GM21367 (cell line): ENCODE measurements around the gene TIPARP.

Experiments used
- ATAC-seq: cut with Tn5 transposase; IDR thresholded peaks from one replicate; pipeline ENCODE4 v1.9.1; 2021; ENCODE audit not compliant: unreplicated experiment

TIPARP gene

DNA sequence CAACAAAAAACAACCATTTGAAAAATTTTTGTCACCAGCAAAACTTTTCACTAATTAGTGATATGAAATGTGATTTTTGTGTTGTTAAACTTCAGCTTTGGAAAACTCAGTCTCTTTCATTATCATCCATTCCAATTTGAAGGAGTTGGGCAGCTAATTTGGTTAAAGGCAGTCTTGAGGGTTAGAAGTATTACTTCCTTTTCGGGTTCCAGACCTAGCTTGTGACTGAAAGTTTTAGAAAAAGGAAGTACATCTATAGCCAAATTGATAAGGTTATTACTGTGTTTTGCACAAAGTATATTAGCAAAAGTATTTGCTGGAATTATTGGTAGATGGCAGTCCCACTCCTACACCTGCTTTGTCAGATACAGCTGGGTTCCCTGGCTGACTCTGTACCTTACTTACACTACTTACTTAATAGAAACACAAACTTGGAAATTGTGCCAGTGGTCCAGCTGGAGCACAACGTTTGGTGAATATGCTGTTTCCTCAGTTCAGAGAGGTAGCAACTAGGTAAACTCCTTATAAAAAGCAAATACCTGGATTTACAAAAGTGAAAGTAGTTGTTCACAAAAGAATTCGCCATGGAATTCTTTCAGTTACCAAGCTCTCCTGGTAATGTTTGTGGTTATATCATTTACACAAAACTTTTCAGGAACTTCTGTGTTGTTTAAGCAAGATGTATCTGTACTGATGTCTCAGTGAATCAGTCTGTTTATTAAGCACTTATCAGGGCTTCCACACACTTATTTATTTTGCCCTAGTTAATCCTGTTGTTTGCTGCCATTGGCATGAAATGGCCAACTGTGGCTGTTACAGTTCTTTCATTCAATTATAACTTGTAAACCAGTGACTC lies 31.6 kb downstream of the TIPARP start:
- ATAC-seq = peak; percentile 70

DNA sequence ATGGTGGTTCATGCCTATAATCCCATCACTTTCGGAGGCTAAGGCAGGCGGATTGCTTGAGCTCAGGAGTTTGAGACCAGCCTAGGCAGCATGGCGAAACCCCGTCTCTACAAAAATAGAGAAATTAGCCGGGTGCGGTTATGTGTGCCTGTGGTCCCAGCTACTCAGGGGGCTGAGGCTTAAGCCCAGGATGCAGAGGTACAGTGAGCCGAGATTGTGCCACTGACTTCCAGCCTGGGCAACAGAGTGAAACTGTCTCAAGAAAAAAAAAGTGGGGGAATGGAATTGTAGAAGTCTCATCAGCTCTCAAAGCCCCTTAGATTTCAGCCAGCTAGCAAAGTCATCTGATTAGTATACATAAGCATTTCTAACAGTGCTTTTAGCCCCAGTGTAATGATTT lies 33.2 kb downstream of the TIPARP start:
- no peak for ATAC-seq

DNA sequence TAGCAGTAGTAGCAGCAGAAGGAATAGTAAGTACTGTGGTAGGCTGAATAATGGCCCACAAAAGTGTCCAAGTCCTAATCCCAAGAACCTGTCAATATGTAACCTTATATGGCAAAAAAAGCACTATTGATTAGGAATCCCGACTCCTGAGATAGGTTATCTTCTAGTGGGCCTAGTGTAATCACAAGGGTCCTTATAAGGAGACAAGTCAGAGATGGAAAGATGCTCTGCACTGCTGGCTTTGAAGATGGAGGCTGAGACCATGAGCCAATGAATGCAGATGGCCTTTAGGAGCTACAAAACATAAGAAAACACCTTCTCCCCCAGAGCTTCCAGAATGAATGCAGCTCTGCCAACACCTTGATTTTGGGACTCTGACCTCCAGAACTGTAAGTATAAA lies 36.0 kb downstream of the TIPARP start:
- no peak for ATAC-seq

DNA sequence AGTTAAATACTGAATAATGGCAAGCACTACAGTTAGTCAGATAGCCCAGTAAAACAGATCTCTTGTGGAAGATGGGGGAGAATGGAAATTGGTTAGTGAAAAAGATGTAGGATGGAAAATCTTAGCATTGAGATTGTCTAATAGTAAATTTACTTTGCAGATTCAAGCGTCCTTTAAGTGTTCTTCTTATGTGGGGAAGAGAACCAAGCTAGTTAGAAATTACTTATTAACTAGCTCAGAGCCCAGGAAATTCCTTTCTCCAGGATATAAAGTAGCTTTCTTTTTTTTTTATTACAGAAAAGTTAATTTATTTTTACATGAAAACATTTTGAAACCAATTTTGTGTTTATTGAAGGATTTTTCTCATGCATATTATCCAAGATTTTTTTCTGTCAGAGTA lies 36.7 kb downstream of the TIPARP start:
- ATAC-seq = no peak

DNA sequence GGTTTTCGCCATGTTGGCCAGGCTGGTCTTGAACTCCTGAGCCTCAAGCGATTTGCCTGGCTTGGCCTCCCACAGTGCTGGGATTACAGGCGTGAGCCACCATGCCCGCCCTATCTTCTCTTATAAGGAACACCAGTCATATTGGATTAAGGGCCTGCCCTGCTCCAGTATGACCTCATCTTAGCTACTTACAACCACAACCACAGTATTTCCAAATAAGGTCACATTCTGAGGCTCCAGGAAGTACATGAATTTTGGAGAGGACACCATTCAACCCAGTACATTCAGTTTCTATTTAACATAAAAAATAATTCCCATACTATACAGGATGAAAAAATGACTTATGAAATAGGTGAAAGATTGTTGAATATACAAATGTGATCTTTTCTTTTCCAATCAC lies 37.6 kb downstream of the TIPARP start:
- peak; percentile 56 for ATAC-seq

DNA sequence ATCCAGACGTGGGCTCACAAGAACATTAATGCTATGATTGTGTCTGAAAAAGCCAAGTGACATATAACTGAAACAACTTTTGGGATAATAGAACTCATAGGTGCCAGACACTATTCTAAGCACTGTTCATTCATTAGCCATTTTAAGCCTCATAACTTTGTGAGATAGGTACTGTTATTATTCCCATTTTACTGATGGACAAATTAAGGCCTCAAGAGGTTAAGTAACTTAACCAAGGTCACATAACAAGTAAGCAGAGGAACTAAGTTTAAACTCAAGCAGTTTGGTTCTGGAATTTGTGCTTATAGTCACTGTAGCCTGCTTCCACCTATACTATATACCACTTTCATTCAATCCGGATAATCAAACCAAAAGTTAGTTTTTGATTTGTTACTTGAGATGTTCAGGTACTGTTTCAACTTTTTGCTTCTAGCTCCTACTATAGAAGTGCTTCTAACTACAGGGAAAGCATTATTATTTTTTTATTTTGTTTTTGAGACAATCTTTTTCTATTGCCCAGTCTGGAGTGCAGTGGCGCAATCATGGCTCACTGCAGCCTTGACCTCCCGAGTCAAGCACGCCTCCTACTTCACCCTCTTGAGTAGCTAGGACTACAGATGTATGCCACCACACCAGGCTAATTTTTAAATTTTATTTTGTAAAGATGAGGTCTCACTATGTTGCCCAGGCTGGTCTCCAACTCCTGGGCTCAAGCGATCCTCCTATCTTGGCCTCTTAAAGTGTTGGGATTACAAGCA lies 41.9 kb downstream of the TIPARP start:
- ATAC-seq = no peak

DNA sequence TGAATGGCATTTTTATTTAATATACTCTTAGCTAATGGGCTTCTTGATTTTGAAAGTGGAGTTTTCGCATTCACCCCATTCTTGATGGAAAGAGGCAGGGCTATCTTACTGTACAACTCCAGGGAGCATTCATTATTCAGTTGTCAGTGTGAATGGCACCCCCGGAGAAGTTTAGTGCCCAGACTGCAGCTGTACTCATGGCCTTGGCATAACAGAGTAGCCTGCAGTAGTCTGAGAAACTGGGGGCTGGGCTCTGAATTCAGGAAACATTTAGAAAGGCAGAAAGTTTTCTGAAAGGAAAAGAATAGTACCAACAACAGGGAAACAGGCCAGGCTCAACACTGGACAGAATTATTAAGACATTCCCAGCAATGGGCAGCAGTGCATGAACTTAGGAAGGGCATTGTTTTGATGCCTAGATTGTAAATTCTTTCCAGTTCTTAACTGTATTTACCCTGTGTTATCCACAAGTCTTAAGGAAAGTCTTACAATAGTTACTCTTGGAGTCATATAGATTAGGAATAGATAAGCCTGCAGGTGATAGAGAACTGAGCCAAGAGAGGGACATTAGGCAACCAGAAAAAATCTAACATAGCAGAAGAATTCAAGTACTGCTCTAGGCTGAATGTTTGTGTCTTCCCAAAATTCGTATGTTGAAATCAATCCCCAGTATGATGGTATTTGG lies 44.4 kb downstream of the TIPARP start:
- no peak for ATAC-seq

DNA sequence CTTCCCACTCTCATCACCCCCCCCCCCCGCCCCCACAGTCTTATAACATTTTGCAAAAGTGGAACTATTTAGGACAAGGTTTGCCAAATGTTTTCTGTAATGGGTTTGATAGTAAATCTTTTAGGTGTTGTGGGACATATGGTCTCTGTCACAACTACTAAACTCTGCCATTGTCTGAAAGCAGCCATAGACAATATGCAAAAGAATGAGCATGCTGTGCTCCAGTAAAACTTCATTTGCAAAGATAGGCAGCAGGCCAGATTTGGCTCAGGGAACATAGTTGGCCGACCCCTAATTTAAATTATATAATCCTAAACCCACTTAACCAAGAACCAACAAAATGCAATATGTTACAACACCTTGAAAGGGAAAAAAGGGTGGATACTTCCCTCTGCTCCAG lies 46.4 kb downstream of the TIPARP start:
- no peak for ATAC-seq

DNA sequence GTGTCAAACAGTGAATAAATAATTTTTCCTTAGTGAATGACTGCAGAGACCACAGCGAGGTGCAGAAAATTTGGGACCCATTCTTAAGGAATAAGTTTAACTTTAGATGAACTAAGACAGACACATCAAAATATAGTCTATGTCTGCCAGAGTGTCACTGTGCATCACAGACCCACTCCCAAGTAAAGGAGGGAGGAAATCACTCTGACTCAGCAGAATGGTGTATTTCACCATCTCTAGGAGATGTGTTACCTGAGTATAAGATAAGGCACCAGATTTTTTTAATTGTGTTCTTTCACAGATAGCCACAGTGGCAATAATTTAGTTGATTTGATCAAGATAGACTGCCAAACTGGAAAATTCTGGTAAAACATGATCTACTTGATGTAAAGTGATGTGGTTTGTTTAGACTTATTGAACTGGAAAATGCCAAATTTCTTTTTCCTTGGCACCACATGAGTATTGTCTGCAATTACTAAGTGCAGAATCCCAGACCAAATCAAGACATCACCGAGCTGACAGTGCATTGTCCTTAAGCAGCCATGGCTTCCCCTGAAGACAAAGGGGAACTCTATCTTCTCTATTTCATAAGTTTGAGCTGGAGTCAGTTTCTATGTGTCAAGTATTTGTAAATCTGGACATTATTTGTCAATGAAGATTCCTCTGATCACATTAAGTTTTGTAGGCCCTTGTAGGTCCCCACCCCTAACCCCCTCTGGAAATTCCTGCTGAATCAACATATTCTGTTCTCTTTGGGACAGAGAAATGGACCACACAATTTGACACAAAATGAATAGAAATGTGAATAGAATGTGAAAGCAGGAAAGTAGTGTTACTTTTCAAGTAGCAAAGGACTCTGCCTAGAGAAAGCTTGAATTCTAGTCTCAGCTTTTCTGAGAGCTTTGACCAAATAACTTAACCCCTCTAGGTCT lies 47.6 kb downstream of the TIPARP start:
- ATAC-seq = no peak

DNA sequence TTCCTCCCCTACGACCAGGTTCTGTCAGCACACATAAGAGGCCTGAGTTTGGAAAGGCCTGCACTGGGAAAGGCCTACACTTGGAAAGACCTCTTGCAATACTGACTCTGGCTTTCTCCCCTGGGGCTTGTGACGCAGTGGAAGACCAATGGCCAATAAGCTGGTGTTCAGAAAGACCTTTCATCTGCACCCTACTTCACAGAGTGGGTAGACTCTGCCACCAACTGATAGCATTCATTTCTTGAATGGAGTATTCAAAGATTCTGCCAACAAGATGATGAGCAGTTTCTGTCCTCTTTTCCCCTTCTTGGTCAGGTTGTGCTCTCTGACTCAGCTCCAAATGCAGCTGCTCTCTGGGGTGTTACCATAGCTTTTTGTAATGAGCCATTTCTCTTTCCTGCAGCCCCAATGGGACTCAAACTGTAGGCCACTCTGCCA lies 48.8 kb downstream of the TIPARP start:
- ATAC-seq = no peak

DNA sequence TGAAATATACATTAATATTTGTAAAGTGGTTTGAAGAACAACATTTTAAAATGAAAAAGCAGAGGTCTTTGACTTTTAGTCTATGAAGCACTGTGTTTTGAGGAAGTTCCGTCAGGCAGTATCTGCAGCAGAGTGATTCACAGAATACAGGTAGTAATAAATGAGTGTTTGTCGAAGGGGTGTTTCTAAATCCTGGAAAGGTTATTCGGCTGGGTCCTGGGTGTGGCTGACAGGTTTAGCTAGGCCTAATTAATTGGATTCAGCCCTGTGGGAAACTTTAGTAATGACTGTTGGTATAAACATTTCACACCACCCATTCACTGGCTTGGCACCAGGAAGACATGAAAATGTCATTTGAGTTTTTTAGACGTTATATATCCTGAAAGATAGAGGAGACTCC lies 51.3 kb downstream of the TIPARP start:
- ATAC-seq = no peak

DNA sequence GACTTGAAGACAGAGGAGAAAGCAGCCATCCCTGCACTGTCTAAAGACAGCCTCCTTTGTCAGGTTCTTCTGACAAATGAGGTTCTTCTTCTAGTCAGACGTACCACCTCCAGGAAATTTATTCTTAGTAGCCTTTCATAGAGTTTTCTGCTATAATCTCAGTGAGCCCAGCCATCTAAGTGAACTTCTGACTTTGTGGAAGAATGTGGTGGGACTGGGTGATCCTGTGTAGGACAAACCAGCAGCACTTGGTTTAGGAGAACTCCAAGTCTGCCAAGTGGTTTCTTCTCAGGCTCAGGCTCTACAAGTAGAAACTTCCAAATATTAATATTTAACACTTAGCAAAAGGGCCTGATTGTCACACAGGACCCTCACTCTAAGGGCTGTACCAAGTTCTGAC lies 52.1 kb downstream of the TIPARP start:
- no peak for ATAC-seq

DNA sequence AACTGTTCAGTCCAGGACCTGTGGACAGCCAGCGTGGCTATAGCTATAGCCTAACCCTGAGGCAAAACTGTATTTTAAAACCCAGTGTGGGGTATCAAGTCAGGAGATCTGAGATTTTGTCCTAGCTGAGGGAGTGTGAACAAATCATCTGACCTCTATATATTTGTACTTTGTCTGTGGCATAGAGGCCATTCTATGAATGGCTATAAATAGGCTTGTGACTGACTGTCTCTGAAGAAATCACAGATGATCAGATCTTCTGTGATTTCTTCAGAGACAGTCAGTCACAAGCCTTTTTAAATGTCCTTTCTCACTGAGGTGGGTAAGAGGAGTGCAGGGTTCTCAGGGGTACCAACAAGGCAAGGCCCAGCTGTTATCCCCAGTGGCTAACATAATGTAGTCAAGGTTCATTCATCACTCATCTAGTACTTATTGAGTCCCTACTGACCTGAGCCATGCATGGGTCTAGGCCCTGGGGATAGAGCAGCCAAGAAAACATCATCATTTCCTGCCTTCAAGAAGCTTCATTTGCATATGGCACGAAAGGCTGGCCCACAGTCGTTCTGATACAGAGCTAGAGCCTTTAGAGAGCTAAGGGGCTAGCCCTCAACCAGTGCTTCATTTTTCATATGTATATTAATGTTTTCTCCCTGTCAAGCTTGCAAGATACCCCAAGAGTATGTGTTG lies 53.3 kb downstream of the TIPARP start:
- peak; percentile 85 for ATAC-seq

DNA sequence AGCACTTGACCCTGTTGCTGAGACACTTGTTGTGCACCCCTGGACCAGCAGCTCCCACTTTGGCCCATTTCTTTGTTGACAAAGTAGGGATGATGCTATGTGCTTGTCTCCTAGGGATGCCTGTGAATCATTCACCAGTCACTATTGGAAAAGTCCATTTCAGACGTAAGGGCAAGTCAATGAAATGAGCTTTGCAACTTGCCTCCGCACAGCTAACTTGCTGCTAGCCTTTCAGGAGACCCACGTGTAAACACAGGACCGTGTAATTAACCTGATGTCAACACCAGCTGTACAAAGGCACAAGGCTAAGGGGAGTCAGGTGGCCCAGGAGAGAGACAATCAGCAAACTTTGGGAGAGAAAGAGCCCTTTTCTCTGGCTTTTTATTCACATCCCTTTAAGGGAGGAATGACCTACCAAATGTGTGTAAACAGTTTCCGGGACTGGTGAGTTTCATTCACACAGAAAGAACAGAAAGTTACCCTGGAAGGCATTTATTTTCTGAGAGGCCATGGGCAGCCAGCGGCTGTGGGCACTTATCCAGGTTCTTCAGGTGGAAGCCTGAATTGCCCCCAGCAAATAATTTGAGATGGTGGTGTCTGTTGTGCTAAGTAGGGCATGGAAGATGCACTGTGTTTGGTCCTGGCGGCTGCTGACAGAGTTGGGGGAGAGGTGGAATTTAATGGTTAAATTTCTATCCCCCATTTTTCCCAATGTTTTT lies 54.0 kb downstream of the TIPARP start:
- no peak for ATAC-seq

DNA sequence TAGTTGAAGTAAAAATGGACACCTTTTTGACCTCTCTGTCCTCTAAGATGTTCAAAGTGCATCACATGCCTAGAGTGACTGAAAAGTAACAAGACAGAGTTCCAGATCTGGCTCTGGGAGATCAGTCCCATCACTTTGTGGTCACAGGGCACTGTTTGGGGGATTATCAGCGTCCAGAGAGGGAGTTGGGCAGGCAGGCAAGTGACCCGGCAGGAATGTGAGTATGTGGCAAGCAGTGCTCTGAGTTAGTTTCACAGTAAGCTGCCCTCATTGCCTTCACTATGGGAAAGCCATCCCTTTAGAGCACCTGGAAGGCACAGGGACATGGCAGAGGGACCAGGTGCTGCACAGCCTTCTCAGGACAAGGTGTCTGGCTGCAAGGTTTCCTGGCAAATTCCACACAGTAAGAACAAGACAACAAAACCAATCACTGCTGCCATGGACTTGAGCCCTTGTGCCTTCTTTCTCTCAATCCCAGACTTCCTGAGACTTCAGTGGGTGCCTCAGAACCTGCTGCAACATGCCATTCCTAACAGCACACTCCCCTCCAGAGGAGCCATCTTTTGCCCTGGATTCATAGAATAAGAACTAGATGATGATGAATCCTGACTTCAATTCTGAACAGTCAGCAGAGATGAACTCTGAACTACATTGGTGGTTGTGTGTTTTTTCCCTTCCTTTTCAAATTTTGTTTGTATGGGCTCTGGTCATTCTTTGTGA lies 55.2 kb downstream of the TIPARP start:
- no peak for ATAC-seq

DNA sequence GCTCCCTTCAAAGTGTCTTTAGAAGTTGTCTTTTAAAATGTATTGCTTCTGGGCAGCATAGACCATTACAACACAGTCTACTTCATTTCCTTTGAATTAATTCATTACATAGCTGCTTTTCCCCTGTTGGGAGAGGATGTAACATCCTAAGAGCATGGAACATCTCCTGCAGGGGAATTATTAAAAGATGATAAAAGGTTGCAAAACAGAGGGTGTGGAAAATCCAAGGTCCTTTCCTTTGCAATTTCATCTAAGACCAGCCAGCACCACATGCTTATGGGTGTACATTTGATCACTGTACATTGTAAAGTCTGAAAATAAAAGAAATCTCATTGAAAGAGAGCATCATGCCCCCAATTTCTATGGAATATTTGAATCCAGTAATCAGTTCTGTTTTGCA lies 57.4 kb downstream of the TIPARP start:
- ATAC-seq = no peak

DNA sequence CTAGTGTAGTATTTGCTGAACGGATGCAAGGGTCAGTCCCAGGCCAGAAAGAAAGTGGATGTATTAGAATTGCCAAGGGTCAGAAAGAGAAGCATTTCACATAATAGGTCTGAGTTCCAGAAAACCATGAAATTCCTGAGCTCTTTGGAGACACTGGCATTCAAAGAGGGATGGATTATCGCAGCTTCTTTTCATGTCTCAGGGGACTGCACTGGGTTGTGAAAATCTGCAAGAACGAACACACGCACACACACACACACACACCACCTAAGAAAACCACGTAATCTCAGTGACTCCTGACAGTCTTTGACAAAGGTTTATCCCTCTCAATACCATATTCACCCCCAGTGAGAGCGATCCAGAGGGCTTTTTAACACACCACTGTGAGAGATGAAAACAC lies 57.9 kb downstream of the TIPARP start:
- no peak for ATAC-seq

DNA sequence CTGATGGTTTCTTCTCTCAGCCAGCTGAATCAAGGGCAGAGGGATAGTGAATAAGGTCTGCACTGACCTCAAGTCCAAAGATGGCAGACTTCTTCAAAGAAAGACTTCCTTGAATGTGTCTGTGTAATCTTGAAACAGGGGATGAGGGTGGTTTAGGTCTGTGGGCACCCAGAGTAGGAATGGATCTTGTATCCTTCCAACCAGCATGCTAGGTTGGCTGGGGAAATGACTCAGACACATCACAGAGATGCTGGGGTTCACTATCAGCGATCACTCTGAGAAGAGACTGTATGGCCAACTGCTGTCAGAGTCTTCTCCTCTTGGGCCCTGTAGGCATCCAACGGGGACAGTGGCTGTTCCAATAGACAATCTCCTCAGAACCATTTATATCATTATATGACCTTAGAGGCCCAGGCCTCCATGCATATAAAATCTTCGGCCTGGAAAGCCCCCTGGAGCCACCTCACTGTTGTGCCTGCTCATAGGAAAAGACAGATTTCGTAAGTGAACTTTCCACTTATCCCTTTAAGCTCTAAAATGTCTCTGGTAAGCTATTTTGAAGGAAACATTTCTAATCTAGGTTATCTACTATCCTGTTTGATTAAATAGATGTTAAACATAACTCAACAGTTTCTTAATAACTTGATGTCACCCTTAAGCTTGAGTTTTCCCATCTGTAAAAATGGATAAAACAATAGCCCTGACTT lies 58.5 kb downstream of the TIPARP start:
- ATAC-seq = no peak
